HG03196 (cell line): ENCODE measurements around the gene PLTP.
"Not testable (repeated sequence)": the region's sequence is repeated elsewhere in the genome, so short reads cannot be mapped to it uniquely, and the experiment has no call there.

Source experiments
- ATAC-seq: cut with Tn5 transposase; IDR thresholded peaks from one replicate; pipeline ENCODE4 v1.9.1; 2021; ENCODE audit not compliant: unreplicated experiment

The PLTP gene

DNA sequence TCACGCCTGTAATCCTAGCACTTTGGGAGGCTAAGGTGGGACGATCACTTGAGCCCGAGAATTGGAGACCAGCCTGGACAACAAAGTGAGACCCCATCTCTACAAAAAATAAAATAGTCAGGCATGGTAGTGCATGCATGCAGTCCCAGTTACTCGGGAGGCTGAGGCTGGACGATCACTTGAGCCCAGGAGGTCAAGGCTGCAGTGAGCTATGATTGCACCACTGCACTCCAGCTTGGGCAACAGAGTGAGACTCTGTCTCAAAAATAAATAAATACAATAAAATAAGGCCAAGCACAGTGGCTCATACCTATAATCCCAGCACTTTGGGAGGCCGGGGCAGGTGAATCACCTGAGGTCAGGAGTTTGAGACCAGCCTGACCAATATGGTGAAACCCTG lies 10.6 kb downstream of the PLTP start:
- ATAC-seq, result not testable (repeated sequence)

DNA sequence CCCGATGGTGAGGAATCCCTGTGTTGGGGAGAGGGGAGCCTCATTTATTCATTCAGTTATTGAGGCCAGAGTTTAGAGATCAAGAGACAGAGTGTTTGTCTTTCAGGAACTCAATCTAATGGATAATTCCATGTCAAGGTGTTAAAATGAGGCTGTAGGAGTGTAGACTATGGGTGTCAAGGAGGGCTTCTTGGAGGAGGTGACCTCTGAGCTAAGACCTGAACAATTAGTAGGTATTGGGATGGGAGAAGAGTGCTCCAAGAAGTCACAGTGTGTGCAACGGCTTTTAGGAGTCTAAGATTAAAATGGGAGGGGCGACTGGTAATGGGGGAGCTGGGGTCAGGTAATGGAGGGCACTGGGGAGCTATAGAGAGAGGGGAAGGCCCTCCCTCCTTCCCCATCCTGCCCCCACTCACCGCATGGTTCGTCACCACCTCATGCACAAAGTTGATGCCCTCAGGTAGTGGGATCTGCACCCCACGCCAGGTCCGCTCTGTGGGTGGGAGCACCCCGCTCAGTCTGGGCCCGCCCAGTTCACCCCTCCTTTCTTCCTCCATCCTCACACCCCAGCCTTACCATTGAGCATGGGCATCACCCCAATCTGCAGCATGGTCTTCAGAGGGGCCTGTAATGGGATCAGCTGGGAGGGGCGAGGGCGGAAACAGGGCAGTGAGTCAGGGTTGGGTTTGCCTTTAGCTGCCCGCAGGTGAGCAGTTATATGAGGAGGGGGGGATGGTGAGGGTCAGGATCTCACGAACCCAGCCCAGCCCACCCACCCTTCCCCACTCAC lies 12.7 kb downstream of the PLTP start:
- ATAC-seq, result no peak

DNA sequence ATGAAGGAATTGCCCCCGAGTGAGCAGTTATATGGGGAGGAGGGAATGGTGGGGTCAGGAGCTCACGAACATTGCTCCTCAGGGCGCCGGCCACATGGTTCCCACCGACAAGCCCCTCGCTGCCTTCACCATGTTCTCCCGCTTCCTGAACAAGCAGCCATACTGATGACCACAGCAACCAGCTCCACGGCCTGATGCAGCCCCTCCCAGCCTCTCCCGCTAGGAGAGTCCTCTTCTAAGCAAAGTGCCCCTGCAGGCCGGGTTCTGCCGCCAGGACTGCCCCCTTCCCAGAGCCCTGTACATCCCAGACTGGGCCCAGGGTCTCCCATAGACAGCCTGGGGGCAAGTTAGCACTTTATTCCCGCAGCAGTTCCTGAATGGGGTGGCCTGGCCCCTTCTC lies 13.7 kb downstream of the PLTP start:
- ATAC-seq, result no peak

GRCh38 chr20:45897692-45898091 lies 14.3 kb downstream of the PLTP start:
- ATAC-seq, result no peak

DNA sequence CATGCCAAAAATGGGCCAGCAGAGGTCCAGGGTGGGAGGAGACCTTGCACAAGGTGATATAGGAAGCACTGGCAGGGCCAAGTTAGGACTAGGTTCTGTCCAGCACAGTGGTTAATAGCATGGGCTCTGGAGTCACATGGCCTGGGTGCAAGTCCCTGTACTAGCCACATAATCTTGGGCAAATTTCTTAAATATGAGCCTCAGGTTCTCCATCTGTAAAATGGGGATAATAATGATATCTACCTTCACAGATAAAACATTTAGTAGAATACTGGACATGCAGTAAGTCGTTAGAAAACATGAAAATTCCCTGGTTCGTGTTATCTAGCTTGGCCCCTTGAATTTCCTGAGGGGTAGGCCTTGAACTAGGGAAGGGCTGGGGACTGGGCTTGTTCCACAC lies 14.7 kb downstream of the PLTP start:
- ATAC-seq, result no peak

GRCh38 chr20:45896641-45897161 lies 15.3 kb downstream of the PLTP start:
- ATAC-seq, result no peak

DNA sequence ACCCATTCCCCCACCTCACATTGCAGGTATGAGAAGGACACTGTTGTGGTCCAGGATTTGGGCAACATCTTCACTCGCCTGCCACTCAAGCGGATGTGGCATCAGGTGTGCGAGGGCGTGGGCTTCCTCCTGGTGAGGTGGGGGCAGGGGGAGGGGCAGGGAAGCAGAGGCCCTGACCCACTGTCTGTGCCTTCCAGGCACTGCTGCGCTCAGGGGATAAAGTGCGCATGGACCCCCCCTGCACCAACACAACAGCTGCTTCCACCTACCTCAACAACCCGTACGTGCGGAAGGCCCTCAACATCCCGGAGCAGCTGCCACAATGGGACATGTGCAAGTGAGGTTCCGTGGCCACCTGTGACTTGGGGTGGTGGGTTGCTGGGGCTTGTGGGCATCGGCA lies 17.2 kb downstream of the PLTP start:
- ATAC-seq, result no peak

- no peak for ATAC-seq
Measured at GRCh38 chr20:45893831-45894230, 18.1 kb downstream of the PLTP start.

GRCh38 chr20:45892828-45893500 lies 19.0 kb downstream of the PLTP start:
- ATAC-seq, result no peak

GRCh38 chr20:45892049-45892825 lies 19.7 kb downstream of the PLTP start:
- ATAC-seq, result no peak

DNA sequence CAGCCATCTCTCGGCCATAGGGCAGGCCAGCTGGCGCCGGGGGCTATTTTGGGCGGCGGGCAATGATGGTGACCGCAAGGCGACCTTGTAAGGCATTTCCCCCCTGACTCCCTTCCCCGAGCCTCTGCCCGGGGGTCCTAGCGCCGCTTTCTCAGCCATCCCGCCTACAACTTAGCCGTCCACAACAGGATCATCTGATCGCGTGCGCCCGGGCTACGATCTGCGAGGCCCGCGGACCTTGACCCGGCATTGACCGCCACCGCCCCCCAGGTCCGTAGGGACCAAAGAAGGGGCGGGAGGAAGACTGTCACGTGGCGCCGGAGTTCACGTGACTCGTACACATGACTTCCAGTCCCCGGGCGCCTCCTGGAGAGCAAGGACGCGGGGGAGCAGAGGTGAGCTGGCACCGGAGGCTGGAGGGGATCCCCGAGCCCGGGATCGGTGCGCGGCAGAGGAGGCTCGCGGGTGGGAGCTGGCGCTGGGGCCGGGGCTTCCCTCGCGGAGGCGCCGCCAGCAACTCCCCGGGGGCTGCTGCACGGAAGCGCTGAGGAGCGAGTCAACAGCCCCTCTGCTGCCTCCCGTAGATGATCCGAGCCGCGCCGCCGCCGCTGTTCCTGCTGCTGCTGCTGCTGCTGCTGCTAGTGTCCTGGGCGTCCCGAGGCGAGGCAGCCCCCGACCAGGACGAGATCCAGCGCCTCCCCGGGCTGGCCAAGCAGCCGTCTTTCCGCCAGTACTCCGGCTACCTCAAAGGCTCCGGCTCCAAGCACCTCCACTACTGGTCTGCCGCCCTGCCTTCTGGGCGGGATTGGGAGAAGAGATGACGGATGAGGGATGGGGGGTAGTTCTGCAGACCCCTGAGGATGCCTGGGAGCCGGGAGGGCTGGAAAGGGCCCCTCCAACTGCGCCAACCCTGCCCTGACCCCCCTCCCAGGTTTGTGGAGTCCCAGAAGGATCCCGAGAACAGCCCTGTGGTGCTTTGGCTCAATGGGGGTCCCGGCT lies 20.7 kb downstream of the PLTP start, which contains the start of the genes CTSA and NEURL2:
Gene CTSA, plus strand, starts transcription at position 351 of the 999 bp plus-strand sequence. Its CDS starts 234 bp downstream, at position 585.
Gene NEURL2, minus strand, starts transcription at position 224 of the 999 bp plus-strand sequence. Its CDS starts 217 bp downstream, at position 7.
- ATAC-seq, result peak; percentile 68

DNA sequence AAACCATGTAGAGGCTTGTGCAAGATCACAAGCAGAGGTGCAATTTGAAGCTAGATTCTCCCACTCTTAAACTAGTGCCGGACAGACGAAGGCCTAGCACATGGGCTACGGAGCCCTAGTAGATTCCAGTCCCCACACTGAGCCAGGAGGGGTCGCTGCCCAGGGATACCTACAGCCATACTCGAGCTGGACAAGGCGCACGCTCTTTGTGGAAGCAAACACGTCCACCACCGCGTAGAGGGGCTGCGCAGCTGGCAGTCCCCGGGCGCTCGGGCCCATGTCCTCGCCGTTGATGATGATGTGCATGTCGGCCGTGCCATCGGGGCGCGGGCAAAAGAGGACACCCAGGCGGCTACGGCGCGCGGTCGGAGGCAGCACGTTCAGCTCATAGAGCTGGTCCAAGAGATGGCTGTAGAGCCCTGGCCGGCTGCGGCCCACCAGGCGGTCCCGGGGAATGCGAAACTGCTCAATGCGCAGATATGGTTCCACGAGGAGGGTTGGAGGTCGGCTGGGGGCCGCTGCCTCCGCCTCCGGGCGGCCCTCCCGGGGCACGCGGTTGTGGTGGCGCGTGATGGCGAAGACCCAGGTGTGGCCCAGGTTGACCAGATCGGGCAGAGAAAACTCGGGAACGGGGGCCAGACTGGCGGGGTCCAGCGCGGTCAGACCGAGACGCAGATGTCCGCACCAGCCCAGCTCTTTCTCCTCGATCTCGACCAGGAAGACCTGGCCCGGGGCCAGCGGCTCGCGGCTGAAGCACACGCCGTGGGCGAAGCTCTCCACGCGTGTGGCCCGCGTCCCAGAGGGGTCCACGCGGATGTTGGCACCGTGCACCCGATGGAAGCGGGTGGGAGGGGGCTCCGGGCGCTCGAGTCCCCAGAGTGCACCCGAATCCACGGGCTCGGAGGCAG lies 21.6 kb downstream of the PLTP start:
- peak; percentile 31 for ATAC-seq

- ATAC-seq, result no peak
Measured at GRCh38 chr20:45888681-45889080, 23.3 kb downstream of the PLTP start.

GRCh38 chr20:45887346-45887715 lies 24.6 kb downstream of the PLTP start, which contains the start of gene SPATA25:
SPATA25 (minus strand) TSS chr20:45887622; CDS start chr20:45887590, 32 bp downstream.
- no peak for ATAC-seq

DNA sequence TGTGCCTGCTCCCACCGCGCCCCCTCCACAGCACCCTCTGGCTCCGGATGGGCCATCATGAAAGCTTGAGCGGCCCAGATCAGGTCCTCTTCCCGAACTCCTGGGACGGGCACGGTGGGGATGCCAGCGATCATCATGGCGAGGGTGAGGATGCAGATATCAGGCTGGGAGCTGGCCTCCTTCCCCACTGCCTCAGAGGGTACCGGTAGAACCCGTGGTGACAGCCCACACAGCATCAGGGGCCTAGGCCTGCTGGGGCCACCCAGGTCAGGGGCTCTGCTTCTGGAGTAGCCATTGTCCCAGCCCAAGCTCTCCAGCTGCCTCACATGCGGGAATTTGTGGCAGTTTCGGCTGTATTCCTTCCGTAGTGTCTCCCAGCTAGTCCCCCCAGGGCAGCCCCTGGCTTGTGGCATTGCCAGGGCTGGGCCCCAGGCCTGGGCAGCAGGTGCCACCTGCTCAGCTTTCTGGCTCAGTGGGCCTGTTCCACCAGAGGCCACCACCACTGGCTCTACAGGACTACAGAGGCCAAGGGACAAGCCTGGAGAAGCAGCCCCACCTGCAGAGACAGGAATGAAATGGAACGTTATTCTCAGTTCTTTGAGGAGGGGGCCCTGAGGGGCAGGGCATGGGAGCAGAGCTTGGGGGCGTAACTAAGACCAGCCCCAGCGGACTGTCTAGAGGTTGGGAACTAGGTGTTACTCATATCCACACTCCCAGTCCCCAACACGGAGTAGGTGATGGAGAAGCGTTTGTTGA lies 25.2 kb downstream of the PLTP start:
- ATAC-seq, result no peak

GRCh38 chr20:45883100-45883469 lies 28.9 kb downstream of the PLTP start:
- no peak for ATAC-seq

- no peak for ATAC-seq
Measured at GRCh38 chr20:45882469-45883099, 29.4 kb downstream of the PLTP start.
